GM08714 (cell line): ENCODE measurements around the gene DPP10.
"Not testable (repeated sequence)": the region's sequence is repeated elsewhere in the genome, so short reads cannot be mapped to it uniquely, and the experiment has no call there.

Experiments
- H3K4me3 ChIP-seq: fragments of 200-500 bp; sonication (Bioruptor generic); 2 replicates; pipeline ENCODE4 v1.5.1; 2014; ENCODE audit warnings: mild to moderate bottlenecking, low read length, inconsistent platforms
- ZNF274 ChIP-seq: IDR thresholded peaks from 2 replicates; pipeline ENCODE4 v1.6.1; 2012; ENCODE audit warnings: mild to moderate bottlenecking, low read depth, low read length

The DPP10 gene

DNA sequence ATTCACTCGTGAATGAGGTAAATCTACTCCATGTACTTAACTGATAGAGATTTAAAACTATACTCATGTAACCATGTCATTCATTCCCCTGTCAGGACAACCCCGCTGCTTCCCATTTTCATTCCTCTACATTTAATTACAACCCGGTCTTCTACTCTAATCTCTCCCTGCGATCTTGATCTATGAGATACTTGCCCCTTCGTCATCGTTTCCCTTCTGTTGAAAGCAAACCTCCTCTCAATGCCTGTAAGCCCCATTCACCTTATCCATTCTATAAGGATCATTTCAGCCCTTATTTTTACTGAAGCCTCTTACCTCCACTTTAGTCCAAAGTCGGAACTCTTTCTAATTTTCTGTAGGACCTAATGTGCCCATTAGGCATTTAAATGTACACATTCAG is 492.6 kb downstream of the DPP10 start:
- H3K4me3 ChIP-seq, result no peak overlapping the region
- no peak for TF ChIP-seq ZNF274

DNA sequence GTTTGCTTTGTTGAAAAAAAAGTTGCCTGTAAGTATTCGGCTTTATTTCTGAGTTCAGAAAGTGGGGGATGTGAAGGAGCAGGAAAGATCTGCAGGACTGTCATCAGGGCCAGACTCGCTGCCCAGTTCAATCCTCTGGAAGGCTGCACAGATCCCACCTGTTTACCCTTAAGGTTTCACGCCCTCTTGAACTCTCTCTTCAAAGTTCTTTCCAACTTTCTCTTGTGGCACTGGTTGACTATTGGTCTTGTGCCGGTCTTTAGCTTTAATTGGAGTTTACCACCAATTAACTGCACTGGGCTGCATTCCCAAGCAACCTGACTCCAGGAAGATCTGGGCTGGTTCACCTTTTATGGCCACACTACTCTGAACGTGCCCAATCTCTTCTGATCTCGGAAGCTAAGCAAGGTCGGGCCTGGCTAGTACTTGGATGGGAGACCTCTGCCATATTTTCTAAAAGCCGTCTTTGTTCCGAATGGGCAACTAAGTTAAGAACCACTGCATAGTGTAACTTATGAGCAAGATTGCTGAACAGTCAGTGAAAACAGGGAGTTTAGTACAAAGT is 495.0 kb downstream of the DPP10 start:
- TF ChIP-seq ZNF274, result no peak
- no peak overlapping the region for H3K4me3 ChIP-seq

DNA sequence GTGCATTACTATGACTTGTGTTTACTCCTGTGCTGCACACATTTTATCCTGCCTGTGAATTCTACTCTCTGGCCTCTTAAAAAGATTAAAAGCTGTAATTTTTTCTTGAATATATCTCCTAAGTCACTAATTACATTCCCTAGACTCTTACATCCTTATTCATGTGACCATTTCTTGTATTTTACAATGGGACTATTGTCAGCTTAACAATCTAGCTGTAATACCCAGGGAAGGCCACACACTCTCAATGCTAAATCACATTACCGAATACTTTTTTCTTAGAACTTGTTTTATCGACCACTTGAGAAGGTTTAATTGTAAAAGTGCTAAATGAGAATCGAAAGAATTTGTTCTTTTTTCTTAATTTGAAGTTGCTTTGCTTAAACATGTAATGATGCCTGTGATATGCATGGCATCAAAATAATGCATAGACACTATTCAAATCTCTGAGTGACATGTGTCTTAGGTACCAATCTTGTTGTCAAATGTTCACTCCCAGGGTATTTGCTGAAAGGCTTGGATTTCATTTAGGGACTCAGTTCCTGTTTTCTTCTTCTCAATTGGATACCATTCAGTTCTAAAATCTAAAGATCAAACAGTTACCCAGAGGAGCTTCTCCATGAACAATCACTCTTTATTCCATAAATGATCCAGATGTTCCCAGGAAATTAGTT is 498.5 kb downstream of the DPP10 start:
- no peak overlapping the region for H3K4me3 ChIP-seq
- TF ChIP-seq ZNF274, result no peak

- no peak for TF ChIP-seq ZNF274
- no peak overlapping the region for H3K4me3 ChIP-seq
These were observed 506.9 kb downstream of the DPP10 start for GRCh38 chr2:114949228-114949804.

DNA sequence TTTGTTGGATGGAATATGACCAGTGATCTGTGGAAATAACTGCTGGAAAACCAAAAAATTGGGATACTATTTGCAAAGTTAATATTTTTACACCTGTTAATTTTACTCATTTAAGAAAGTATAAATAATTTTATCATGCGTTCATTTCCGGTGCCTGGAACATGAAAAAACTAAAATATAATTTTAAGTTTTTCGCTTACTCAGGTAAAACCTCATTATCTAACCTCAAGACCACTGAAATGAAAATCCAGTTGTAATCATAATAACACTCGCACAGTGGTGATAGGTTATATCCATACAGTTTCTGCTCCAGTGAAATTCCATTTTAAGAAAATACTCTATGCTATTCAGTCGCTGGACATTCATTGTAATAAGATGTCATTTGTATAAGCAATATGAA is 517.9 kb downstream of the DPP10 start:
- no peak for TF ChIP-seq ZNF274
- no peak overlapping the region for H3K4me3 ChIP-seq

GRCh38 chr2:114962532-114962931 is 520.1 kb downstream of the DPP10 start:
- no peak overlapping the region for H3K4me3 ChIP-seq
- TF ChIP-seq ZNF274, result no peak

- TF ChIP-seq ZNF274, result no peak
- no peak overlapping the region for H3K4me3 ChIP-seq
These were observed 526.4 kb downstream of the DPP10 start for GRCh38 chr2:114968748-114969400.

DNA sequence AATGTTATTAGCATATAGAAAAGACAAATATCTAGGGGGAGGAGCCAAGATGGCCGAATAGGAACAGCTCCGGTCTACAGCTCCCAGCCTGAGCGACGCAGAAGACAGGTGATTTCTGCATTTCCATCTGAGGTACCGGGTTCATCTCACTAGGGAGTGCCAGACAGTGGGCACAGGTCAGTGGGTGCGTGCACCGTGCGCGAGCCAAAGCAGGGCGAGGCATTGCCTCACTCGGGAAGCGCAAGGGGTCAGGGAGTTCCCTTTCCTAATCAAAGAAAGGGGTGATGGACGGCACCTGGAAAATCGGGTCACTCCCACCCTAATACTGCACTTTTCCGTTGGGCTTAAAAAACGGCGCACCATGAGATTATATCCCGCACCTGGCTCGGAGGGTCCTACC is 561.9 kb downstream of the DPP10 start:
- H3K4me3 ChIP-seq, result not testable (repeated sequence)

DNA sequence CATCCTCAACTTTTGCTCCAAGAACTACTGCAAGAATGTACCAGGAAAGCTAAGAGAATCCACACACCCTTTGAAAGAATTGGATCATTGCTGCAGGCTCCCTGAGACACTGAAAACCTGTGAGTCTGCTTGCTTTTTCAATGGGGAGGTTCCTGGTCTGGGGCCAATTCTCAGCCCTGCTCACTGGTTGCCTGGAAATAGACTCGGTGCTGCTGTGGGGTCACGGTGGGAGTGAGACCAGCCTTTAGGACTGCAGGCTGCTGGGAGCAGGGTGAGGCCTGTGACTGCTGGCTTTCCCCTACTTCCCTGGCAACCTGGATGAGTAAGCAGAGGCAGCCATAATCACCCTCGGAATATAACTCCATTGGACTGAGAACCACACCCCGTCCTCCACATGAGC is 569.3 kb downstream of the DPP10 start:
- TF ChIP-seq ZNF274, result no peak
- no peak overlapping the region for H3K4me3 ChIP-seq

- H3K4me3 ChIP-seq, result not testable (repeated sequence)
These were observed 579.6 kb downstream of the DPP10 start for GRCh38 chr2:115022013-115022412.

DNA sequence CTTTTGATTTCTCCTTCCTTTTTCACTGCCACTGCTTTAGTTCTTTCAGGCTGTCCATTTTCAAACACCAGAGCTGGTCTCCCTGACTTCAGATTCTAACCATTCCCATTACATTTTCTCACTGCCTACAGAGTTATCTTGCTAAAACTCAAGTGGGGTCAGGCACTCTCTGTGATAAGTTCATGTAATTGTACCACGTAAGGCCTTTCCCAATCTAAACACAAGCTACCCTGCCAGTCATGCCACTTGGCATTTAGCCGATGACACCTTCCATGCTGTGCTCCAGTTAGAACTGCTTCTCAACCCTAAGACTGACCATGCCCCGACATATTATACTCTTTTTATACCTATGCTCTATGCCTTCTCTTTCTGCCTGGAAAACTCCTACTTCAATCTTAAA is 592.4 kb downstream of the DPP10 start:
- no peak for TF ChIP-seq ZNF274
- no peak overlapping the region for H3K4me3 ChIP-seq

DNA sequence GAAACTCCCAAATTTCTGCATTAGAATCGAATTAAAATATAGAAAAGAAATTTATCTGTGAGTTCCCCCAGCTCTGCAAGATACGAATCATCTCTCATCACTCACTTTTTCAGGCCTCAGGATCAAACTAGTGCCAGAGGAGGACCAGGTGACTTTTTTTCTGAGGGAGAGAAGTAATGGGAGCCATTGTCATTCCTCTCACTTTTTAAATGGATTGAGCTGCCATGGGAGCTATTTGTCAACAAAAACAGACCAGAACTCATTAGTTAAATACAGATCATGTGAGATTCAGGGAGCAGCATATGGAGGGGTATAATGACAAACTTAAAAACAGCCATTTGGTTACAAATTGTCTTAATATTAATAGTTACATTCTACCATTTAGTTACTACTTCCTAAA is 594.4 kb downstream of the DPP10 start:
- TF ChIP-seq ZNF274, result no peak
- H3K4me3 ChIP-seq, result no peak overlapping the region

- H3K4me3 ChIP-seq, result no peak overlapping the region
- no peak for TF ChIP-seq ZNF274
These were observed 615.0 kb downstream of the DPP10 start for GRCh38 chr2:115057473-115057872.

DNA sequence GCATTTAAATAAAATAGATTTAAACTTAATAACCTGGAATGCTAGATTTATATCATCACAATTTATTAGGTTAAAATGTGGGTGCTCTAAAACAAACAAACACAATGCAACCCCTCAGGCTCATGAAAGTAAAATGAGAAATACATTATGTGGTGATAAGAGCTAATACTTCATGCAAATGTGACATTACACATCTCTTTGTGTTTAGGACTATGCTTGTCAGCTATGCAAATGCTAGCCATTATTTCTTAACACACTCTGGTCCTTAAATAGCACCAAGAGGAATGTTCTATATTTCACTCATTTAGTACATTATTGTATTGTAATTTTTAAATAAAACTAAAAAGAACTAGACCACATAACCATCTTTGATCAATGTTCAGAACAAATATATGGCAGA is 627.6 kb downstream of the DPP10 start:
- no peak overlapping the region for H3K4me3 ChIP-seq
- TF ChIP-seq ZNF274, result no peak

GRCh38 chr2:115071534-115071933 is 629.1 kb downstream of the DPP10 start:
- no peak for TF ChIP-seq ZNF274
- H3K4me3 ChIP-seq, result no peak overlapping the region
